H1 (cell line): ENCODE measurements around the gene SCRN3. TPM values are rescaled to one million over a fixed set of nuclear protein-coding genes. Genes with fewer than 3 reads are reported as not detected.

Experiments
- CTCF ChIA-PET: fragments of 300-600 bp; sonication (Branson Sonifier 250); formaldehyde crosslinking; loops from one replicate; lab custom pipeline; 2021; ENCODE audit not compliant: partially characterized antibody; lab: Charles Lee
- POLR2A ChIA-PET: fragments of 300-600 bp; sonication (Branson Sonifier 250); formaldehyde crosslinking; loops from one replicate; lab custom pipeline; 2021; ENCODE audit warnings: inconsistent platforms; ENCODE audit not compliant: partially characterized antibody; lab: Charles Lee
- DNase-seq, 2 experiments: peaks; one replicate each; pipeline versions ENCODE4 v3.0.0 to v3.0.0-alpha.2; 2010 to 2022; ENCODE audit warnings: low spot score in 2 of 2, low read depth in 1 of 2, mixed read lengths in 1 of 2
- FAIRE-seq: peaks from 2 replicates; lab custom pipeline; 2011; peaks lifted over from hg19 to GRCh38; lab: Jason Lieb, UNC
- H2AFZ ChIP-seq: 2 replicates; pipeline ENCODE4 v1.8.1; 2012; ENCODE audit warnings: low read length, inconsistent platforms
- H2AK5ac ChIP-seq: 2 replicates; pipeline ENCODE4 v1.6.1; 2013; ENCODE audit warnings: low read depth, low read length
- H2BK120ac ChIP-seq: replicated peaks from 2 replicates; pipeline ENCODE3; 2013; ENCODE audit warnings: low read depth, low read length, inconsistent platforms
- H2BK12ac ChIP-seq: 2 replicates; pipeline ENCODE4 v1.6.1; 2013; ENCODE audit warnings: low read depth, low read length
- H2BK15ac ChIP-seq: 2 replicates; pipeline ENCODE4 v1.6.1; 2013; ENCODE audit warnings: low read length
- H2BK20ac ChIP-seq: 2 replicates; pipeline ENCODE4 v1.6.1; 2013; ENCODE audit warnings: low read length
- H2BK5ac ChIP-seq: 2 replicates; pipeline ENCODE4 v1.6.1; 2013; ENCODE audit warnings: low read depth, low read length
- H3K14ac ChIP-seq: 2 replicates; pipeline ENCODE4 v1.6.1; 2013; ENCODE audit warnings: inconsistent platforms; ENCODE audit not compliant: insufficient read length
- H3K18ac ChIP-seq: 2 replicates; pipeline ENCODE4 v1.6.1; 2013; ENCODE audit warnings: low read length; ENCODE audit errors: extremely low read depth
- H3K23ac ChIP-seq: 2 replicates; pipeline ENCODE4 v1.6.1; 2013; ENCODE audit warnings: inconsistent platforms; ENCODE audit not compliant: insufficient read length
- H3K23me2 ChIP-seq: 2 replicates; pipeline ENCODE4 v1.6.1; 2013; ENCODE audit warnings: low read depth, low read length
- H3K27ac ChIP-seq: 2 replicates; pipeline ENCODE4 v1.6.1; 2011; ENCODE audit warnings: low read depth, low read length, inconsistent platforms
- H3K27me3 ChIP-seq, 4 experiments: replicated peaks in 1 of 4; 1 replicate in 1 of 4; 2 replicates in 3 of 4; pipeline versions ENCODE4 v1.6.1 to v1.8.1; 2011 to 2013; ENCODE audit warnings: low read length in 3 of 4, mild to moderate bottlenecking in 3 of 4, inconsistent platforms in 2 of 4, mixed read lengths in 2 of 4, moderate library complexity in 1 of 4; ENCODE audit not compliant: control insufficient read depth in 3 of 4, insufficient read depth in 3 of 4; ENCODE audit errors: extremely low read depth in 1 of 4
- H3K36me3 ChIP-seq, 4 experiments: 2 replicates each; pipeline versions ENCODE4 v1.6.1 to v1.8.1; 2011 to 2013; ENCODE audit warnings: mild to moderate bottlenecking in 4 of 4, low read length in 3 of 4, moderate library complexity in 2 of 4, control low read depth in 1 of 4, inconsistent platforms in 1 of 4; ENCODE audit not compliant: insufficient read depth in 4 of 4, control insufficient read depth in 2 of 4
- H3K4ac ChIP-seq: replicated peaks from 2 replicates; pipeline ENCODE3; 2013; ENCODE audit warnings: low read length, low read depth, mixed read lengths, inconsistent platforms; ENCODE audit not compliant: insufficient read length
- H3K4me1 ChIP-seq, 4 experiments: replicated peaks in 1 of 4; 1 replicate in 1 of 4; 2 replicates in 3 of 4; pipeline versions ENCODE4 v1.6.1 to v1.8.1; 2011 to 2013; ENCODE audit warnings: low read length in 3 of 4, inconsistent platforms in 2 of 4, mixed read lengths in 1 of 4; ENCODE audit not compliant: insufficient read depth in 4 of 4, control insufficient read depth in 3 of 4
- H3K4me2 ChIP-seq, 2 experiments: 2 replicates each; pipeline versions ENCODE4 v1.6.1 to v1.8.1; 2011 to 2013; ENCODE audit warnings: low read depth in 2 of 2, low read length in 2 of 2, control low read depth in 1 of 2, inconsistent platforms in 1 of 2, mild to moderate bottlenecking in 1 of 2; ENCODE audit not compliant: insufficient read depth in 1 of 2
- H3K4me3 ChIP-seq, 4 experiments: fragments of 200-600, 300-600 bp in 1 of 4; sonication (generic), shearing (Covaris generic), sonication (Bioruptor Twin) in 1 of 4; 2 replicates each; pipeline versions ENCODE4 v1.5.1 to v1.8.1; 2011 to 2016; ENCODE audit warnings: low read length in 4 of 4, low read depth in 3 of 4, control low read depth in 2 of 4, inconsistent platforms in 2 of 4, mild to moderate bottlenecking in 2 of 4, mixed read lengths in 1 of 4, moderate library complexity in 1 of 4; ENCODE audit not compliant: insufficient read depth in 2 of 4; ENCODE audit errors: extremely low read depth in 1 of 4
- H3K56ac ChIP-seq: replicated peaks from 2 replicates; pipeline ENCODE3; 2013; ENCODE audit warnings: low read depth, mild to moderate bottlenecking, mixed read lengths, low read length, inconsistent platforms; ENCODE audit not compliant: insufficient read length
- H3K79me1 ChIP-seq: 2 replicates; pipeline ENCODE4 v1.6.1; 2013; ENCODE audit warnings: low read depth, low read length, control low read depth
- H3K79me2 ChIP-seq, 2 experiments: 2 replicates each; pipeline versions ENCODE4 v1.6.1 to v1.8.1; 2012 to 2013; ENCODE audit warnings: low read length in 2 of 2, mild to moderate bottlenecking in 2 of 2, inconsistent platforms in 1 of 2; ENCODE audit not compliant: insufficient read depth in 2 of 2, control insufficient read depth in 1 of 2
- H3K9ac ChIP-seq, 4 experiments: replicated peaks in 1 of 4; 1 replicate in 1 of 4; 2 replicates in 3 of 4; pipeline versions ENCODE4 v1.6.1 to v1.8.1; 2011 to 2013; ENCODE audit warnings: low read depth in 3 of 4, low read length in 3 of 4, control low read depth in 2 of 4, mild to moderate bottlenecking in 2 of 4, moderate library complexity in 2 of 4, inconsistent platforms in 1 of 4; ENCODE audit errors: extremely low read depth in 1 of 4
- H3K9me3 ChIP-seq, 2 experiments: 2 replicates each; pipeline versions ENCODE4 v1.6.1 to v1.8.1; 2012 to 2013; ENCODE audit warnings: mild to moderate bottlenecking in 2 of 2, moderate library complexity in 2 of 2, control low read depth in 1 of 2, inconsistent platforms in 1 of 2, low read depth in 1 of 2, low read length in 1 of 2, mixed read lengths in 1 of 2; ENCODE audit not compliant: insufficient read depth in 2 of 2
- H4K20me1 ChIP-seq, 2 experiments: replicated peaks in 1 of 2; 2 replicates each; pipeline versions ENCODE3 to v1.8.1; 2011 to 2013; ENCODE audit warnings: inconsistent platforms in 2 of 2, low read length in 2 of 2, mild to moderate bottlenecking in 1 of 2; ENCODE audit not compliant: insufficient read depth in 2 of 2, control insufficient read depth in 1 of 2
- H4K5ac ChIP-seq: 2 replicates; pipeline ENCODE4 v1.6.1; 2013; ENCODE audit warnings: low read length, low read depth, mixed read lengths, inconsistent platforms; ENCODE audit not compliant: insufficient read length
- H4K8ac ChIP-seq: 2 replicates; pipeline ENCODE4 v1.8.0; 2013; ENCODE audit warnings: mild to moderate bottlenecking, moderate library complexity, low read length, inconsistent platforms; ENCODE audit not compliant: insufficient read depth; ENCODE audit errors: extremely low read depth
- H4K91ac ChIP-seq: replicated peaks from 2 replicates; pipeline ENCODE3; 2013; ENCODE audit warnings: low read length, mixed read lengths, inconsistent platforms; ENCODE audit not compliant: insufficient read length
- GABPA ChIP-seq: IDR thresholded peaks from 2 replicates; pipeline ENCODE4 v1.6.1; 2011; ENCODE audit warnings: mild to moderate bottlenecking, low read length, moderate library complexity, borderline replicate concordance; ENCODE audit not compliant: insufficient read depth
- WGBS, 2 experiments: shearing (Covaris generic) in 1 of 2; methylation state at CpG; one replicate each; pipeline versions ENCODE4 v1.1.6 to v1.1.7; 2013 to 2015; ENCODE audit warnings: low lambda C conversion rate in 2 of 2, mixed read lengths in 2 of 2, inconsistent platforms in 1 of 2, low coverage in 1 of 2, missing lambda C conversion rate in 1 of 2; ENCODE audit not compliant: insufficient replicate concordance in 2 of 2, insufficient coverage in 1 of 2, insufficient read length in 1 of 2; ENCODE audit errors: extremely low coverage in 1 of 2, missing lambda C conversion rate in 1 of 2; 5-methylcytosine and 5-hydroxymethylcytosine counted together
- polyA plus RNA-seq, 7 experiments: library from polyadenylated mRNA; depleted of rRNA in 3 of 7; stranded (reverse) in 5 of 7; unstranded in 2 of 7; fragments of >200 nt in 5 of 7; fragments of 200-250 nt in 2 of 7; gene quantifications; 1 replicate in 5 of 7; 2 replicates in 1 of 7; 4 replicates in 1 of 7; pipeline versions ENCODE4 v1.2.1 to v1.2.3, GENCODE V29; 2011 to 2013; ENCODE audit warnings: missing spikeins in 2 of 7, mixed read lengths in 2 of 7
- total RNA-seq: library from RNA; stranded (reverse); fragmentation: NEBNext Ultra II Directional; extraction: Animal tissue kit (Norgen Biotek cat#: 25700); gene quantifications from 2 replicates; pipeline ENCODE4 v1.2.1, GENCODE V29; 2021

Gene SCRN3
- total and polyA plus RNA-seq, 2 of the 8 experiments (the other 6 are each of a cell fraction or from before 2014, with no cell fraction given): 7.4 to 7.8 TPM

DNA sequence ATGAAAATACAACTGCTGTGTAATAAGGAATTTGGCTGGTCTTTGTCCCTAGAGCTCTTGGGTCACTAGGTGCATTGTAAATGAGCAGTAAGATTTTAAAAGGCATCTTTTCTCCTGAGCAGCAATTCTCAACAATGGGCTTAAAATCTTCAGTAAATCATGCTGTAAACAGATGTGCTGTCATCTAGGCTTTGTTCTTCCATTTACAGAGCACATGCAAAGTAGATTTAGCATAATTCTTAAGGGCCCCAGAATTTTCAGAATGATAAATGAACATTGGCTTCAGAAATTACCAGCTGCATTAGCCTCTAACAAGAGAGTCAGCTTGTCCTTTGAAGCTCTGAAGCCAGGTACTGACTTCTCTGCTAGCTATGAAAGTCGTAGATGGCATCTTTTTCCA lies 26.8 kb upstream of the SCRN3 start:
- H3K27ac ChIP-seq: no peak overlapping the region
- H3K4ac ChIP-seq: no peak overlapping the region
- H3K9ac ChIP-seq: no peak overlapping the region
- H4K20me1 ChIP-seq: no peaks in the 10 kb centered on the region
- no peaks in the 10 kb centered on the region for H3K79me1 ChIP-seq
- no peaks in the 10 kb centered on the region for H3K27me3 ChIP-seq
- H3K56ac ChIP-seq: no peak overlapping the region
- H3K4me3 ChIP-seq: no peak overlapping the region
- CTCF ChIA-PET: interaction anchor here (1.5 kb wide), 1 partner anchor 18 kb away, joined by 3 read pairs; no protein-coding TSS in a partner anchor
- no peak overlapping the region for H2BK120ac ChIP-seq
- H3K36me3 ChIP-seq: peaks cover 0 to 16% (median 0%) of the 10 kb centered on the region in 4 experiments; a peak in 3 of 8 replicates
- H2AFZ ChIP-seq: no peak overlapping the region
- DNase-seq (no peak), FAIRE-seq (no peak)
- no peak overlapping the region for H3K4me2 ChIP-seq
- H3K18ac ChIP-seq: no peak overlapping the region
- H2BK20ac ChIP-seq: no peak overlapping the region
- H4K91ac ChIP-seq: no peak overlapping the region
- H2BK15ac ChIP-seq: no peak overlapping the region
- 86% methylated on average over 1 of the region's 1 CpG; no CpG with 5 or more reads in 1 of the 2 experiments for WGBS, 2 experiments
- peaks cover 10 to 13% of the 10 kb centered on the region in 2 experiments; a peak in 3 of 4 replicates for H3K9me3 ChIP-seq
- no peaks in the 10 kb centered on the region; the same call in 1 of the 2 replicates for H3K23me2 ChIP-seq
- H3K14ac ChIP-seq: no peak overlapping the region
- H4K5ac ChIP-seq: no peak overlapping the region
- H3K79me2 ChIP-seq: no peaks in the 10 kb centered on the region
- H2BK12ac ChIP-seq: no peak overlapping the region
- H4K8ac ChIP-seq: no peak overlapping the region
- H3K4me1 ChIP-seq: no peaks in the 10 kb centered on the region
- POLR2A ChIA-PET: interaction anchor here (0.9 kb wide), 1 partner anchor 10 kb away, joined by 3 read pairs; no protein-coding TSS in a partner anchor
- H2AK5ac ChIP-seq: no peak overlapping the region
- TF ChIP-seq GABPA: no peak
- TF ChIP-seq, all 59 proteins: peak for 0
- Histone ChIP-seq H3K23ac (no peak overlapping the region), H2BK5ac (no peak overlapping the region)
